CD4-positive, alpha-beta T cell treated with Interleukin-6 at 100 ng/mL for 8 hours (primary cell): ENCODE results near the gene IL3.
"Not testable (repeated sequence)": the region's sequence is repeated elsewhere in the genome, so short reads cannot be mapped to it uniquely, and the experiment has no call there.

Source experiments
- DNase-seq: peaks from one replicate; pipeline ENCODE4 v3.0.0-alpha.2; 2020; ENCODE audit warnings: mixed read lengths, low spot score

Gene IL3

DNA sequence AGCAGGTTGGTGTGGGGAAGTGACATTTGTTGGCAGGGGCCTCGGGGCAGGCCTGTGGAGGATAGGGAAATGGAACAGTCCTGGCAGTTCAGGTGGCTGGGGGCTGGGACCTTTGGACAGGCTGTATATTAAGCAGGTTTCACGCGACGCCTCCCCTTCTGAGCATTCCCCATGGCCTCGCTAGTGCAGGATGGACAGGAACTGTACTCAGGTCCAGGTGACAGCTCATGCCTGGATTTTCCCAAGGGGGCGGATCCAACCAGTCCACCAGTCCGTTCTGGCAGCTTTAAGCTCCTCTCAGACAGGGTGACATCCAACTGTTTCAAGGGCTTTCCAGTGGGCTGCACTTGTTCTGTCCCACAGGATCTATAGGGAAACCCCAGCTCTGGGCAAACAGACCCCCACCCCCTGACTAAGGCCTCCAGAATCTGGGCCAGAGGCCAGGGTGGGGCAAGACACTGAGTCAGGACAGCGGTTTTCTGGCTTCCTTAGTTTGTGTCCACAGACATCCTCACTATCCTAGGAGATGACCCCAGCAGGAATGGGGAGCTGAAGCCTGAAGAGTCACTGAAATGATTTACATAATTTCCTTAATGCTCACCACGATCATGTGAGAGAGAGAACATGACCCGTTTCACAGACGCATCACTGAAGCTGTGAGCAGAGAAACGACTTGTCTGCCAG lies 34.1 kb downstream of the IL3 start:
- no peak for DNase-seq

DNA sequence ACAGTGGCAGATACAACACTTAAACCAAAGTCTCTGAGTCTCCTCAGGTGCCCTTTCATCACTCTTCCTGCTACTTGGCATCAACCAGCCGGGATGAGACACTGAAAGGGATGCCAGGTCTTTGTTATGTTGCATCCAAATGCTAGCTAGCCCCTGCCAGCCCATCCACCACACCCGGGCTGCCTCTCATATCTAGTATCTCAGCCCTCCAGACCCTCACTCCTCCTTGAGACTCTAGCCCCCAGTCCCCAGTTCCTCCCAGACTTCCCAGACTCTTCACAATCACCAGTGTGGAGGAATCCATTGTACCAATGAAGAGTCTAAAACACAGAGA lies 34.6 kb downstream of the IL3 start:
- DNase-seq: no peak

DNA sequence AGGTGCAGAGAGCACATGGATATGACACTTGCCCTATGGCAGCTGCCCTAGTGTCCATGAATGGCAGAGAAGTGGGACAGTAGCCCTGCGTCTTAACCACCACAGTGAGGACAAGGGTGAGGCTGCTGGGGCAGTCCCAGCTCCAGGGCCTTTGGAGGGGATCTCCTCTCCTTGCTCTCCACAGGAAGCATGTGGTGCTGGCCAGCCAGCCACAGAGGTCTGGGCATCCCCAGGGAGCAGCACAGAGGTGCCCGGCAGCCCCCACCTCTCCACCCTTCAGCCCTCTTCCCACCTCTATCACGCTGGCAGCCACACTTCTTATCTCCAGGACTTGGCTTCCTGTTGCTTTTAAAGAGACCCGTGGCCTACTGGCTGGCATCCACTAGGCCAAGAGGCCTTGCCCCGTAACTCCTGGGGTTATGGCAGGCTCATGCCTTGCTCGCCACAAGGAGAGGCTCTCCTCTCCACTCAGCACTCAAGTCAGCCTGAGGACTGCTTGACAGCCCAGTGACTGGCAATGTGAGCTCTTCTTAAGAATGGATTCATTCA lies 35.0 kb downstream of the IL3 start:
- DNase-seq: no peak

DNA sequence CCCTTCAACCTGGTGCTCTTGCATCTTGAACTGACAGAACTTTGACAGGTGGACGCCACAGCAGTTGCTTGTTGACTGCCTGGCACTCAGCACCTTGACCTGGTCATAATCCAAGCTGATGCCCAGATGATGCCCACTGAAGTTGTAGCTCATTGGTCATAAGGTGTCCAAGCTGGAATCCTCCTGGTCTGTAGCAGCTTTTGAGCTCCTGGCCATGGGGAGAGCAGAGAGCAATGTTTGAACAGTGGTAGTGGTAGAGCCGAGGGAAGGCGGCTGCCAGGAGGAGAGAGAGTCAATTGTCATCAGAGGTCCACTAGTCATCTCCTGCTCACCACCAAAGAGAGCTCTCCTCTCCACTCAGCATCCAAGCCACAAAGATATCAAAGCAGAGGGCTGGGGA lies 36.4 kb downstream of the IL3 start:
- DNase-seq: no peak

DNA sequence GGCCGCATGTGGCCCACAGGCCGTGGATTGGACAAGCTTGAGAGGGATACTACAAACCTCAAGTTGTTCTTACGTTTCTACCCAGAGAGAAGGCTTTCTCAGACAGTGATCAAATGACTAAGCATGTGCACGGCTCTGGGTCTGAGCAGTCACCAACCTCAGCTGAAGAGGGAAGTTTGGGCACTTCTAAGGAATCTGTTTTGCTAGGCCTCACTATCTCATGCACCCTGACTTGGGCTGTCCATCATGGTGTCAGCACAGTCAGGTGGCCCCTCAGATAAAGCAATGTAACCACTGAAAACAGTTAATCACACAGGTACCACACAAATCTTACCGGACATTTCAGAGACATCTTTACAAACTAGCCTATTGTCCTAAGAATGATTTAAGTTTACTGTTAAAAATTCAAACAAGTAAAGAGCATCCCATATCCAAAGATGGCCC lies 37.7 kb downstream of the IL3 start:
- DNase-seq: no peak

DNA sequence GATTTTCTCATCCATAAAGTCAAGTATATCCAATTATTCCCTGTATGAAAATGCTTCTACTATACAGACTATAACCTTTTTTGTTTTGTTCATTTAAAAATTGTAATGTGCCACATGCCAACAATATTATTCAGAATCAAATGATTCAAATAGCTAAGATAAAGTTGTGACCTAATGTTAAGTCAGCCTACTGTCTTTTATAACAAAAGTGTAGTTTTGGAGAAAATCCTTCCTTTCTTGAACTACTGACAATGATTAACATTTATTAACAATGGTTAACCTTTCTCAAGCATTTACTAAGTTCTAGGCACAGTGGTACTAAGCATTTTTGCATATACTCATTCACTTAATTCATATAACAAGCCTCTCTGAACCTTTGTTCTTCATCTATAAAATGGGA lies 38.2 kb downstream of the IL3 start:
- no peak for DNase-seq

DNA sequence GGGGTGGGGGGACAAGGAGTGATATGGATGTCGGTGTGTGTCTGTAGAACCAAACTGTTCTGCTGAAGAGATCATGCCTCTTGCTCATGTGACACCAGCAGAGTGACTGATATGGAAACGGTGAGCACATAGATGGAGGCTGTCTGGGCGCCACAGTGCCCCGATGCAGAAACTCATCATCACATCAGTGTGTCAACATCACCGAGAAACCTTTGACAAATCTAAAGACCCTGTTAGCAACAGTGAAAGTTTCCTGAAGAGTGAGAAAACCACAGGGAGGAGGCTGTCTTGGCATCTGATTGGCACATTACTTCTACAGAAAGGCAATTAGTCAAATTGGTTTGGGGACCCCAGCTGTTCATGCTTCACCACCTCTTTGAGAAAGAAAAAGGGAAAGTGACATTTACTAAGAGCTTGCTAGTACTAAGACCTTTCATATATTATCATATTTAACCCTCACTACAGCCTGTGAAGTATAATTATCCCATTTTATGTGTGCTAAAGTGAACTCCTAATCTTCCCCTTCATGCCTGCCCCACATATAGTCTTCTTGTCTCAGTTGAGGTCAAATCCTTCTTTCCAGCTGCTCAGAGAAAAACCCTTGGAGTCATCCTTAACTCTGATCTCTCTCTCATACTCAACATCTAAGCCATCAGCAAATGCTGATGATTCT lies 38.8 kb downstream of the IL3 start:
- peak; percentile 21 for DNase-seq

DNA sequence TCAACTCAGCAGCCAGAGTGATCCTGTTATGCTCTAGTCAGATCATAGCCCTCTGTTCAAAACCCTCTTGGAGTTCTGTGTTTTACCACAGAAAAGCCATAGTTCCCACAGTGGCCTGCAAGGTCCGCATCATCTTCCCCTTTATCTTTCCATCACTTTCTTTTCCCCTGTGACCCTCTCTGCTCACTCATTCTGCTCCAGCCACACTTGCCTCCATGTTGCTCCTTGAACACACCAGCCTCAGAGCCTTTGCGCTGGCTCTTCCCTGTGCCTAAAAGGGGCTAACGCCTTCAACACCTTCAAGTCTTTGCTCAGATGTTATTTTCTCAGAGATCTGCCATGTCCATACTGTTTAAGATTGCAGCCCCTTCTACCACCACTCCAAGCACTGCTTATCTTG lies 39.5 kb downstream of the IL3 start:
- DNase-seq: no peak

DNA sequence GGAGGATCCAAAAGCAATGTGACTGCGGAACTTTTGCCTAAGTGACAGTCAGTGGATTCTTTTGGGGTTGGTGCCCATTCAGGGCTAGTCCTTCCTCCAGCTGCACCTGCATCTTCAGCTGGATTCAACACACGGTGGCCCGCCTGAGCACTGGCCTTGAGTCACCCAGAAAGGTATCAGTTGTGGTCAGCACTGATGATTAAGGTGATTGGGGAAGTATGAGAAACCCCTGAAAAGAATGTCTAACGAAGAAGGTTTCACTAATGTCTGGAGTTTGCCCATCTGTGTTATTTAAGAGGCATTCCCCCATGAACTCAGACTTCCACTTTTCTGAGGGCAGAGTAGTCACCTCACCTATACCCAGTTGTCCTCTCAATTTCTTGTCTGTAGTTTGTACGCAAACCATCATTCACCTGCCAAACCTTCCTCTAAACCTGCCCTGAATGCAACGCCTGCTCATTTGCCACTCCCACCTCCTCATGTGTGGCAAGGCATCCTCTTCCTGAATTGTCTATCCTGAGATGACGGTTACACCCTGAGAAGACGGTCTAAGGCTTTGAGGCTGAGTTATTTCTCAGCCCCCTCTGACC lies 40.3 kb downstream of the IL3 start:
- DNase-seq: peak; percentile 38

DNA sequence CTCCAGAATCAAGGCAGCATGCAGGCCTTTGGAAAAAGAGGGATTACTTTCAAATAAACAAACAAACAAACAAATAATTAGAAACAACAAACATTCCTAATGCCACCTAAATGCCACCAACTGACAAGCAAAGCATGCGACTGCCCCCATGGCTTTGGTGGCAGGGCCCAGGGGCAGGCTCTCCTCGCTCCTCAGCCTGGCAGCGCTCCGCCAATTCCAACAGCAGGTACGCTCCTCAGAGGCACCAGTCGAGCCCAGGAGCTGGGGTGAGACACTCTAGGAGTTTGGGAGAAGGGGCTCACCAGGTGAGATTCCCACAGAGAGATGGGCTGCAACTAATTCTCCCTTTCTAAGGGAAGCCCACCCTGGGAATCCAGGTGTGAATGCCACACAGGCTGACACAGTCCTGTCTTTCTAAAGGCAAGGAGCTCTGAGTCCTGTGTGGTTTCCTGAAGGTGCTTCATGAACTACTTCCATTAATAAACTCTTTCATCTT lies 41.0 kb downstream of the IL3 start:
- no peak for DNase-seq

DNA sequence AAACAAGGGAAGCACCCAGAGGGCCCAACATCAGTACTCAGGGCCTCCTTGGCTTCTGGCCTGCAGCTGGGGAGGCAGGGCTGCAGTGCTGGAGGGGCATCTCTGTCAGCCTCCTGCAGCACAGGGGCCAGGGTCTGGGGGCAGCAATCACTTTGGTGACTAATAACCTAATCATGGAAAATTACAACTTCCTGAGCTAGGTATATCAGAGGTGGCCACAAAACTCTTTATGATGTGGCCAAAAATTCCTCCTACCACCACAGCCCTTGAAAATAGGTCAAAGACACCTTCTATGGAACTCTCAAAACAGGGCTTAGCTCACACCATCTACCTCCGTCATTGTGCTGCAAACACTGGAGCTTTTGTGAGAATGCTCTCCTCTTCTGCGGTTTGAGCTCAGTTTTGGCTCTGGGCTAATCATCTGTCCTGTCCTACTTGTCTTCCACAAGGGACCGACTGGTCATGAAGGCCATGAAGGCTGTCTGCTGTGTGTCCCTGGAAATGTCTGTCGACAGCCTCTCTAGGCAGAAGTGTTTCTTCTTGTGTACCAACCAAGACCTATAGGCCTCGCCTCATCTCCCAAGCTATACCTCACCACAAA lies 41.7 kb downstream of the IL3 start:
- DNase-seq: peak; percentile 47

DNA sequence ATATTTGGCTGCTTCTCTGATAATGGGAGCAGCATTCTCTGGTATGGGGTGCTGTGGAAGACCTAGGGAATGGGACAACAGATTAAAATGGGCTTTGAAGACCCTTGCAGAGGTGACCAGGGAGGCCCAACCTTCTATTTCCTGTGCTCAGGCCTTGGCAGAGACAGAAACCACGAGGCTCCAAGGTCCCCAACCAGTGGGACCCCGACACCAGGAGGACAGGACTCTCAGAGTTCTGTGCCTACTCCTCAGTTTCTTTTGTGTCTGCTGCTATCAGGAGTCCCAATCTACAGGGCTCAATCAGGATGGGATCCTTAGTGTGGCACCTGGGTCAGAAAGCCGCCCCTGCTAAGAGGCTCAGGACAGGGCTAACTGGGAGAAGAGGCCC lies 42.5 kb downstream of the IL3 start:
- no peak for DNase-seq

DNA sequence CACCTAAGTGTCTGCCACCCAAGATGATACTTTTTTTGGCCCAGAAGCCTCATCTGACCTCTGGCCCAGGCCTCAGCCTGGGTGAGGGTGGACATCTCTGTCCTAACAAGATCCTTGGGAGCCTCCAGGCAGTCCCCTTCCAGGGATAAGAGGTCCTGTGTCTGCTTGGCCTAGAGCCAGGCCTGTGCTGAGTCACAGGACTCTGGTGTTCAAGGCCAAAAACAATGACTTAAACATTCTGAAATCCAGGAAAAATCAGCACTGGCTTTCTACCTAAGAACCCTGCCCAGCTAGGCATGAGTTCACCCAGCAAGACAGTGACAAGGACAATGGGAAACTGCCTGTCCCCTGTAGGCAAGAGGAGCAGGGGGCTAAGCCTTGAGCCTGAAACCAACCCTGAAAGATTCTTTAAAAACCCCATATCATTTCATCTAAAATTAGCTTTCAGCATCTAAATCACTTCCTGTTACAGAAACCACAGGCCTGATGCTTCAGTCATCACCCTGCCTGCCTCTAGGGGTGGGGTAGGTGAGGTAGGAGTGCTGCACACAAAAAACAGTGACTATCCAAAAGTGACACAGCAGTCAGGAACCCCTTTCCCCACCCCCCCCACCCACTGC lies 43.0 kb downstream of the IL3 start:
- peak; percentile 88 for DNase-seq

DNA sequence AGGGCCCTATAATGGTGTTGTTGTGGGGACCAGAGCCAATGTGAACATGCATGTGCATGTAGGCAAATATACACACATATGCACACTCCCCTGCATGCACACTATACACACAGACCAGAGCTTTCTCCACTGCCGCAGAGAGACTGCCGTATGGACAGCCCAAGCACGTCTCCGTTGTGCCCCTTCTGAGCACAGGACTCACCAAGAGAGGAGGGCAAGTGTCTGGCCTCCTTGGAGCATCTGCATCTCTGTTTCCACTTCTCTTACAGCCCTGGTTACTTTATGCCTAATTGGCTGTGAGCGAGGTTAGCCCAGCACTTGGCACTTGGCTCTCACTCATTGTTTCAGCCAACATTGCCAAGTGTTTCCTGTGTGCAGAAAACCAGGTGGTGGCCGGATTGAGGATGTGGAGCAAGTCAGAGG lies 43.5 kb downstream of the IL3 start:
- DNase-seq: no peak

DNA sequence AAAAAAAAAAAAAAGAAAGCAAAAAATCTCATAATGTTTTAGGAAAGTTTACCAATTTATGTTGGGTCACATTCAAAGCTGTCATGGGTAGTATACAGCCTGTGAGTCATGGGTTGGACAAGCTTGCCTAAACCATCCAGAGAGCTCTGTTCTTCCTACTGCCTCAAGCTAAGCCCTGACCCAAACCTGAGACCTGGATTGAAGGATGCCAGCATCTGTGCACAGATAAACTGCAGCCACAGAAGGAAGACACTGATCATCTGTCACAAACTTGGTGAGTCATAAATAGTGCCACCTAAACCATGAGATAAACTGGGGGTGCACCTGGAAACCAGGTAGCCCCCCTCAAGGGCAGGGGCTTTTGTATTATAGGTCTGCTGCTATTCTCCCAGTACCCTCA lies 44.1 kb downstream of the IL3 start:
- no peak for DNase-seq

DNA sequence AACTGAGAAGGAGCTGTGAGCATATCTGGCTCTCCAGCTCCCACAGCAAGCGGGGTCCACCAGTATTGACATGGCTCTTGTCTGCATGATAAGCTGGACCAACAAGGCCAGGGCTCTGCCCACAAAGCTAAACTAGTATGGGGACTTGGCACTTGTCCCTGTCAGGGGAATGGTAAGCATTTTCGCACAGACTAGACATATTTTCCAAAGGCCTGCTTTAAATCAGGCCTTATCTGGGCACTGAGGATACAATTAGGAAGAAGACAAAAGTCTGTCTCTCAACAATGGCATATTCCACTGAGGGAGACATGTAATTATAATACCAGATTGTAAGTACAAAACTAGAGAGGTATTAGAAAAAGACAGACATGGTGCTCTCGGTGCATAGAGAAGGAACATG lies 45.2 kb downstream of the IL3 start:
- DNase-seq: no peak

DNA sequence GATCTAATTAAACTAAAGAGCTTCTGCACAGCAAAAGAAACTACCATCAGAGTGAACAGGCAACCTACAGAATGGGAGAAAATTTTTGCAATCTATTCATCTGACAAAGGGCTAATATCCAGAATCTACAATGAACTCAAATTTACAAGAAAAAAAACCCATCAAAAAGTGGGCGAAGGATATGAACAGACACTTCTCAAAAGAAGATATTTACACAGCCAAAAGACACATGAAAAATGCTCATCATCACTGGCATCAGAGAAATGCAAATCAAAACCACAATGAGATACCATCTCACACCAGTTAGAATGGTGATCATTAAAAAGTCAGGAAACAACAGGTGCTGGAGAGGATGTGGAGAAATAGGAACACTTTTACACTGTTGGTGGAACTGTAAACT lies 48.0 kb downstream of the IL3 start:
- DNase-seq: not testable (repeated sequence)

DNA sequence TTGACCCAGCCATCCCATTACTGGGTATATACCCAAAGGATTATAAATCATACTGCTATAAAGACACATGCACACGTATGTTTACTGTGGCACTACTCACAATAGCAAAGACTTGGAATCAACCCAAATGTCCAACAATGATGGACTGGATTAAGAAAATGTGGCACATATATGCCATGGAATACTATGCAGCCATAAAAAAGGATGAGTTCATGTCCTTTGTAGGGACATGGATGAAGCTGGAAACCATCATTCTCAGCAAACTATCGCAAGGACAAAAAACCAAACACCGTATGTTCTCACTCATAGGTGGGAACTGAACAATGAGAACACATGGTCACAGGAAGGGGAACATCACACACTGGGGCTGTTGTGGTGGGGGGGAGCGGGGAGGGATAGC lies 48.5 kb downstream of the IL3 start:
- not testable (repeated sequence) for DNase-seq

DNA sequence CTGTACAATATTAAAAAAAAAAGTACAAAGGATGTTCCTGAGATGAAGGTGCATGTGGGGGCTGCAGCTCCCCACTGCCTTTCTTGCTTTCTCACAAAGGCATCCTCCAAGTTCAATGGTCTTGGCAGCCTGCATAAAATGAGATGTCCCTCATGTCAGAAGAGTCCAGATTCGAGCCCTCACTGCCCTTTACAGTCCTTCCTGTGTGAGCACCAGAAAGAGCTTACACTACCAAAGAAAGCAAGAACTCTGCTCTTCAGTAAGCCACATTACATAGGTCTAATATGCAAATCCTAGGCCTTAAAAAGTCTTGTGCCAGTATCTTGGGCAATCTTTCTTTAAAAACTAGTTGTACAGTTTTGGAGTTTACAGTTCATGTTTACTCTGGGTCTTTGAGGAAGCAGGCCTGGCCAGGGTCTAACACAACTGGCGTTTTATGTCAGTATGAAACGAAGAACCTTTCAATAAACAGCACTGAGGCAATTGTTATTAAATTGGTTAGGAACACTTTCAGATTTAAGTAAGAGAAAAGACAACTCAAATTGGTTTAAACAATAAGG lies 49.1 kb downstream of the IL3 start:
- DNase-seq: no peak

DNA sequence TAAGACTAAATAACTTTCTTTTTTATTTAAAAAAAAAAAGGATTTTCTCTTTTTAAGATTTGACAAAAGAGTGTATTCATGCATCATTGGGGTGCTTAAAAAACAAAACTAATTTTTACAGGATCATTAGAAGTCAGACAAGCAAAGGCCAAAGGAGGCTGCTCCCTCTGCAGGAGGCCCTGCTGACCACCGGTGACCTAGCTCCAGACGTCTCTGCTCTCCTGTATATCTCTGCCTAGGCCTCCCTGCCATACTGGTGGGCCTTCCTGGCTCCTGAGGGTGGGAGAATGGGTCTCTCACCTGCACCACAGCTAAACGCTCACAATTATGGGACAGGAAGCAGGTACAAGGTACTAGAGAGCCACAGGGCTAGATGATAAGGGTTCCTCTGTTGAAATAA lies 49.7 kb downstream of the IL3 start:
- DNase-seq: no peak

DNA sequence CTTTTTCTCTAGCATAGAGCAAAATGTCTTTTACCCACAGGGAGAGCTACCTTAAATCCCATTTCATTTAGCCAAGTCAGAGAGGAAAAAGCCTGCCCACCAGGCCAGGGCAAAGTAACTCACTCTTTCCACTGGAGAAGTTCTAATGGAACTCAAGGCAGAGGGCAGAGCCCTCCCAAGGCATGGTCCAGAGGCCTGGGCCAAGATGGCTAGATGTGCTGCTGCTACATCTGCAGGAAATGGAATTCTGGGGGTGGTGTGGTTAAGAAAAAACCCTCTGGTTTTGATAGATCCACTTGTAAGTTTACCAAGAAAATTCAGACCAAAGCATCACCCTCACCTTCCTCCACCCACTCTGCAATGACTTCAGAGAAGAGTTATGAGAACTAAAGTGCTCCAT lies 50.5 kb downstream of the IL3 start:
- no peak for DNase-seq

DNA sequence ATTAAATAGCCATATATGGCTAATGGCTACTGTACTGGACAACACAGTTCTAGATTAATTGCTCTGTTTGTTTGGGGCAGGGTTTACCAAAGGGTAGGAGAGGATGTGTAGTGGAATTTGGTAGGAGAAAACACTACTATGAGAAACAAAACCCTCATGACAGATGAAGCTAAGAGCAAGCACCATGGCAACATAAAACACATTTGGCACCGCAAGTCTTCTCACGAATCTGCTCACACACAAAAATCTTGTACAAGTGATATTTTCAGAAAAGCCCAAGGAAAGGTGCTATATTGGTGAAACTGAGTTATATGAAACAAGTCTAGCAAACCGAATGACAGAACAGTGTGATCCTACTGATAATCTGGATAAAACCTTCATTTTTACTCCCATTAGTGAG lies 51.7 kb downstream of the IL3 start:
- DNase-seq: no peak
